Measurements from ENCODE around the gene OPA3. TPM values are rescaled to one million over a fixed set of nuclear protein-coding genes. Genes with fewer than 3 reads are reported as not detected.
A peak's percentile ranks its signal among the peaks of the same experiment; 100 is the strongest.

The OPA3 gene
- total and polyA plus RNA-seq, 12 donors, result 10.2 to 27.9 (median 23.5) TPM

GRCh38 chr19:45591638-45592005 lies 7.0 kb upstream of the OPA3 start:
- Histone ChIP-seq H3K4me3 (no peak overlapping the region), H3K27ac (peak overlapping the region in 4 of 10 donors; percentile 13 to 51 (median 30)), H3K27me3 (peaks cover 0 to 36% (median 21%) of the 10 kb centered on the region in 7 donors), H3K9me3 (no peaks in the 10 kb centered on the region), H3K36me3 (peaks cover 0 to 39% (median 0%) of the 10 kb centered on the region in 9 donors), H3K4me1 (peaks cover 0 to 33% (median 20%) of the 10 kb centered on the region in 9 donors)
- TF ChIP-seq, protein P1, sequence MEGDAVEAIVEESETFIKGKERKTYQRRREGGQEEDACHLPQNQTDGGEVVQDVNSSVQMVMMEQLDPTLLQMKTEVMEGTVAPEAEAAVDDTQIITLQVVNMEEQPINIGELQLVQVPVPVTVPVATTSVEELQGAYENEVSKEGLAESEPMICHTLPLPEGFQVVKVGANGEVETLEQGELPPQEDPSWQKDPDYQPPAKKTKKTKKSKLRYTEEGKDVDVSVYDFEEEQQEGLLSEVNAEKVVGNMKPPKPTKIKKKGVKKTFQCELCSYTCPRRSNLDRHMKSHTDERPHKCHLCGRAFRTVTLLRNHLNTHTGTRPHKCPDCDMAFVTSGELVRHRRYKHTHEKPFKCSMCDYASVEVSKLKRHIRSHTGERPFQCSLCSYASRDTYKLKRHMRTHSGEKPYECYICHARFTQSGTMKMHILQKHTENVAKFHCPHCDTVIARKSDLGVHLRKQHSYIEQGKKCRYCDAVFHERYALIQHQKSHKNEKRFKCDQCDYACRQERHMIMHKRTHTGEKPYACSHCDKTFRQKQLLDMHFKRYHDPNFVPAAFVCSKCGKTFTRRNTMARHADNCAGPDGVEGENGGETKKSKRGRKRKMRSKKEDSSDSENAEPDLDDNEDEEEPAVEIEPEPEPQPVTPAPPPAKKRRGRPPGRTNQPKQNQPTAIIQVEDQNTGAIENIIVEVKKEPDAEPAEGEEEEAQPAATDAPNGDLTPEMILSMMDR (IDR thresholded peaks at IDR 0.05), result no peak
- ATAC-seq, result no peak
- intact Hi-C loops (cut with DNase I), result no loop called here
- 93 to 95% methylated on average over 21 of the region's 21 CpGs for WGBS, 2 donors
- no peak for DNase-seq

DNA sequence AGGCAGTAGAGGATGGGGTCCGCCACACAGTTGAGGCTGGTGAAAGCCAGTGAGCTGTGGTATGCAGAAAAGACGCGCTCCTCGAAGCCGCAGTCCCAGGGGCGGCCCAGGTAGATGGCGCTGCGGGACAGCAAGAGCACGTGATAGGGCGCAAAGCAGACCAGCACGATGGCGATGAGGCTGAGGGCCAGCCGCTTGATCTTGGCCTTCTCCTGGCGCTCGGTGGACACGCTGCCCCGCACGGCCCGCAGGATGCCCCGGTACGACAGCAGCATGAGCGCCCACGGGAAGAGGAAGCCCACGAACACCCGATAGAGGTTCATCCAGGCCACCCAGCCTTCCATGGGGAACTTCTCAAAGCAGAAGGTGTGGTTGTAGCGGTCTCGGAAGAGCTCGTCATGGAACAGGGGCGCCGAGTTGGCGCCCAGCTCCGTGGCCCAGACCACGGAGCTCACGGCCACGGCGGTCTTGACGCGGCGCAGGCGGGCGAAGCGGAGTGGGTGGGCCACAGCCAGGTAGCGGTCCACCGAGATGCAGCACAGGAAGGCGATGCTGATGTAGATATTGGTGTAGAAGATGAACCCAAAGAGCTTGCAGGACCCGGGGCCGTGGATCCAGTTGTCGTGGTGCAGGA lies 6.5 kb upstream of the OPA3 start:
- H3K36me3 ChIP-seq, result peaks cover 0 to 39% (median 0%) of the 10 kb centered on the region in 9 donors
- TF ChIP-seq, protein P1 (IDR thresholded peaks at IDR 0.05), result peak in 6 of 9 donors; percentile 11 to 38 (median 32)
- no peak for DNase-seq
- no peak overlapping the region for H3K4me3 ChIP-seq
- H3K27ac ChIP-seq, result no peak overlapping the region
- ATAC-seq, result peak in 2 of 8 donors; percentile 22 to 35
- WGBS, 2 donors, result 61 to 67% methylated on average over 48 of the region's 48 CpGs
- intact Hi-C loops (cut with DNase I), result no loop called here
- H3K27me3 ChIP-seq, result peaks cover 0 to 32% (median 16%) of the 10 kb centered on the region in 7 donors
- peaks cover 0 to 30% (median 15%) of the 10 kb centered on the region in 9 donors for H3K4me1 ChIP-seq
- no peaks in the 10 kb centered on the region for H3K9me3 ChIP-seq

GRCh38 chr19:45590300-45591003 lies 5.8 kb upstream of the OPA3 start:
- 63 to 72% methylated on average over 15 of the region's 15 CpGs for WGBS, 2 donors
- Histone ChIP-seq H3K4me3 (no peak overlapping the region), H3K4me1 (peaks cover 0 to 32% (median 15%) of the 10 kb centered on the region in 9 donors), H3K27ac (no peak overlapping the region), H3K36me3 (peaks cover 0 to 39% (median 0%) of the 10 kb centered on the region in 9 donors), H3K9me3 (no peaks in the 10 kb centered on the region), H3K27me3 (peaks cover 0 to 31% (median 16%) of the 10 kb centered on the region in 7 donors)
- no peak for DNase-seq
- TF ChIP-seq, protein P1 (IDR thresholded peaks at IDR 0.05), result no peak
- no peak for ATAC-seq
- intact Hi-C loops (cut with DNase I), result no loop called here

GRCh38 chr19:45589768-45590167 lies 5.2 kb upstream of the OPA3 start:
- WGBS, 2 donors, result 96% methylated on average over 4 of the region's 4 CpGs
- Histone ChIP-seq H3K27ac (no peak overlapping the region), H3K9me3 (no peaks in the 10 kb centered on the region), H3K4me3 (no peak overlapping the region), H3K27me3 (peaks cover 0 to 24% (median 16%) of the 10 kb centered on the region in 7 donors), H3K4me1 (peaks cover 0 to 37% (median 14%) of the 10 kb centered on the region in 9 donors), H3K36me3 (peaks cover 0 to 39% (median 0%) of the 10 kb centered on the region in 9 donors)
- ATAC-seq (no peak), DNase-seq (no peak)
- TF ChIP-seq, protein P1 (IDR thresholded peaks at IDR 0.05), result no peak
- intact Hi-C loops (cut with DNase I), result loop anchor here in 3 of 10 donors (10.0 kb wide), 1 partner anchor 55 kb away; no protein-coding TSS in a partner anchor

Measured in heart right ventricle (tissue), 16 donors.